ENCODE measurements around the gene MACROD2.

The MACROD2 gene

GRCh38 chr20:14957402-14957801, 962.1 kb downstream of the MACROD2 start:
- Histone ChIP-seq H3K4me1 (ENCODE audit: control insufficient read depth, insufficient read depth, low read length) (peaks cover 4% of the 10 kb centered on the region), H3K36me3 (ENCODE audit: control insufficient read depth, insufficient read depth, low read length) (no peaks in the 10 kb centered on the region)
- WGBS, 2 experiments: 91 to 92% methylated on average over 4 of the region's 4 CpGs

GRCh38 chr20:14958626-14959025, 963.3 kb downstream of the MACROD2 start:
- Histone ChIP-seq H3K4me3 (ENCODE audit: insufficient read depth, low read depth, low read length) (no peak overlapping the region), H3K27ac (ENCODE audit: insufficient read depth, low read depth, low read length, poor library complexity, severe bottlenecking) (no peak overlapping the region), H3K9me3 (ENCODE audit: control insufficient read depth, low read length) (no peaks in the 10 kb centered on the region), H3K27me3 (ENCODE audit: control insufficient read depth, insufficient read depth, low read length, poor library complexity, severe bottlenecking) (no peaks in the 10 kb centered on the region), H3K36me3 (ENCODE audit: control insufficient read depth, insufficient read depth, low read length) (no peaks in the 10 kb centered on the region), H3K4me1 (ENCODE audit: control insufficient read depth, insufficient read depth, low read length) (peaks cover 7% of the 10 kb centered on the region)

More at GRCh38 chr20:14957402-14957801, 962.1 kb downstream of the MACROD2 start:
- no peaks in the 10 kb centered on the region for H3K27me3 ChIP-seq (ENCODE audit: control insufficient read depth, insufficient read depth, low read length, poor library complexity, severe bottlenecking)
- H3K4me3 ChIP-seq (ENCODE audit: insufficient read depth, low read depth, low read length): no peak overlapping the region
- H3K9me3 ChIP-seq (ENCODE audit: control insufficient read depth, low read length): no peaks in the 10 kb centered on the region
- no peak overlapping the region for H3K27ac ChIP-seq (ENCODE audit: insufficient read depth, low read depth, low read length, poor library complexity, severe bottlenecking)

- Histone ChIP-seq H3K27ac (ENCODE audit: insufficient read depth, low read depth, low read length, poor library complexity, severe bottlenecking) (no peak overlapping the region), H3K4me3 (ENCODE audit: insufficient read depth, low read depth, low read length) (no peak overlapping the region), H3K9me3 (ENCODE audit: control insufficient read depth, low read length) (no peaks in the 10 kb centered on the region), H3K27me3 (ENCODE audit: control insufficient read depth, insufficient read depth, low read length, poor library complexity, severe bottlenecking) (no peaks in the 10 kb centered on the region), H3K36me3 (ENCODE audit: control insufficient read depth, insufficient read depth, low read length) (no peaks in the 10 kb centered on the region), H3K4me1 (ENCODE audit: control insufficient read depth, insufficient read depth, low read length) (peaks cover 7% of the 10 kb centered on the region)
- 94 to 97% methylated on average over 7 of the region's 7 CpGs for WGBS, 2 experiments
Measured at GRCh38 chr20:14959506-14960475, 964.5 kb downstream of the MACROD2 start.

- 98% methylated on average over 2 of the region's 3 CpGs; no CpG with 5 or more reads in 1 of the 2 experiments for WGBS, 2 experiments
- Histone ChIP-seq H3K27ac (ENCODE audit: insufficient read depth, low read depth, low read length, poor library complexity, severe bottlenecking) (no peak overlapping the region), H3K27me3 (ENCODE audit: control insufficient read depth, insufficient read depth, low read length, poor library complexity, severe bottlenecking) (no peaks in the 10 kb centered on the region), H3K9me3 (ENCODE audit: control insufficient read depth, low read length) (no peaks in the 10 kb centered on the region), H3K4me3 (ENCODE audit: insufficient read depth, low read depth, low read length) (no peak overlapping the region), H3K36me3 (ENCODE audit: control insufficient read depth, insufficient read depth, low read length) (no peaks in the 10 kb centered on the region), H3K4me1 (ENCODE audit: control insufficient read depth, insufficient read depth, low read length) (peaks cover 3% of the 10 kb centered on the region)
Measured at GRCh38 chr20:14960831-14961230, 965.5 kb downstream of the MACROD2 start.

- Histone ChIP-seq H3K27ac (ENCODE audit: insufficient read depth, low read depth, low read length, poor library complexity, severe bottlenecking) (no peak overlapping the region), H3K36me3 (ENCODE audit: control insufficient read depth, insufficient read depth, low read length) (no peaks in the 10 kb centered on the region), H3K4me3 (ENCODE audit: insufficient read depth, low read depth, low read length) (no peak overlapping the region), H3K9me3 (ENCODE audit: control insufficient read depth, low read length) (no peaks in the 10 kb centered on the region), H3K4me1 (ENCODE audit: control insufficient read depth, insufficient read depth, low read length) (peaks cover 3% of the 10 kb centered on the region), H3K27me3 (ENCODE audit: control insufficient read depth, insufficient read depth, low read length, poor library complexity, severe bottlenecking) (no peaks in the 10 kb centered on the region)
- WGBS, 2 experiments: 38 to 46% methylated on average over 3 of the region's 3 CpGs
Measured at GRCh38 chr20:14963262-14963663, 967.9 kb downstream of the MACROD2 start.

- H3K27ac ChIP-seq (ENCODE audit: insufficient read depth, low read depth, low read length, poor library complexity, severe bottlenecking): no peak overlapping the region
- no peaks in the 10 kb centered on the region for H3K27me3 ChIP-seq (ENCODE audit: control insufficient read depth, insufficient read depth, low read length, poor library complexity, severe bottlenecking)
- 95% methylated on average over 3 of the region's 3 CpGs for WGBS, 2 experiments
- H3K4me3 ChIP-seq (ENCODE audit: insufficient read depth, low read depth, low read length): no peak overlapping the region
- peaks cover 3% of the 10 kb centered on the region for H3K4me1 ChIP-seq (ENCODE audit: control insufficient read depth, insufficient read depth, low read length)
- no peaks in the 10 kb centered on the region for H3K36me3 ChIP-seq (ENCODE audit: control insufficient read depth, insufficient read depth, low read length)
- no peaks in the 10 kb centered on the region for H3K9me3 ChIP-seq (ENCODE audit: control insufficient read depth, low read length)
Measured at GRCh38 chr20:14966203-14966602, 970.9 kb downstream of the MACROD2 start.

- Histone ChIP-seq H3K4me3 (ENCODE audit: insufficient read depth, low read depth, low read length) (no peak overlapping the region), H3K27me3 (ENCODE audit: control insufficient read depth, insufficient read depth, low read length, poor library complexity, severe bottlenecking) (no peaks in the 10 kb centered on the region), H3K27ac (ENCODE audit: insufficient read depth, low read depth, low read length, poor library complexity, severe bottlenecking) (no peak overlapping the region), H3K4me1 (ENCODE audit: control insufficient read depth, insufficient read depth, low read length) (peaks cover 3% of the 10 kb centered on the region), H3K9me3 (ENCODE audit: control insufficient read depth, low read length) (no peaks in the 10 kb centered on the region), H3K36me3 (ENCODE audit: control insufficient read depth, insufficient read depth, low read length) (no peaks in the 10 kb centered on the region)
Measured at GRCh38 chr20:14966808-14967207, 971.5 kb downstream of the MACROD2 start.

- H3K27ac ChIP-seq (ENCODE audit: insufficient read depth, low read depth, low read length, poor library complexity, severe bottlenecking): no peak overlapping the region
- no peak overlapping the region for H3K4me3 ChIP-seq (ENCODE audit: insufficient read depth, low read depth, low read length)
- H3K9me3 ChIP-seq (ENCODE audit: control insufficient read depth, low read length): no peaks in the 10 kb centered on the region
- H3K27me3 ChIP-seq (ENCODE audit: control insufficient read depth, insufficient read depth, low read length, poor library complexity, severe bottlenecking): no peaks in the 10 kb centered on the region
- H3K36me3 ChIP-seq (ENCODE audit: control insufficient read depth, insufficient read depth, low read length): no peaks in the 10 kb centered on the region
- WGBS, 2 experiments: 89% methylated on average over 1 of the region's 1 CpG; no CpG with 5 or more reads in 1 of the 2 experiments
- no peaks in the 10 kb centered on the region for H3K4me1 ChIP-seq (ENCODE audit: control insufficient read depth, insufficient read depth, low read length)
Measured at GRCh38 chr20:14972256-14972655, 976.9 kb downstream of the MACROD2 start.

GRCh38 chr20:14972690-14973089, 977.4 kb downstream of the MACROD2 start:
- Histone ChIP-seq H3K27me3 (ENCODE audit: control insufficient read depth, insufficient read depth, low read length, poor library complexity, severe bottlenecking) (no peaks in the 10 kb centered on the region), H3K27ac (ENCODE audit: insufficient read depth, low read depth, low read length, poor library complexity, severe bottlenecking) (no peak overlapping the region), H3K4me1 (ENCODE audit: control insufficient read depth, insufficient read depth, low read length) (no peaks in the 10 kb centered on the region), H3K4me3 (ENCODE audit: insufficient read depth, low read depth, low read length) (no peak overlapping the region), H3K36me3 (ENCODE audit: control insufficient read depth, insufficient read depth, low read length) (no peaks in the 10 kb centered on the region), H3K9me3 (ENCODE audit: control insufficient read depth, low read length) (no peaks in the 10 kb centered on the region)
- WGBS, 2 experiments: 95 to 100% methylated on average over 2 of the region's 2 CpGs

GRCh38 chr20:14979453-14979986, 984.2 kb downstream of the MACROD2 start:
- H3K27me3 ChIP-seq (ENCODE audit: control insufficient read depth, insufficient read depth, low read length, poor library complexity, severe bottlenecking): no peaks in the 10 kb centered on the region
- no peak overlapping the region for H3K27ac ChIP-seq (ENCODE audit: insufficient read depth, low read depth, low read length, poor library complexity, severe bottlenecking)
- no peaks in the 10 kb centered on the region for H3K36me3 ChIP-seq (ENCODE audit: control insufficient read depth, insufficient read depth, low read length)
- WGBS, 2 experiments: 89 to 94% methylated on average over 3 of the region's 3 CpGs
- H3K4me3 ChIP-seq (ENCODE audit: insufficient read depth, low read depth, low read length): no peak overlapping the region
- H3K9me3 ChIP-seq (ENCODE audit: control insufficient read depth, low read length): no peaks in the 10 kb centered on the region
- H3K4me1 ChIP-seq (ENCODE audit: control insufficient read depth, insufficient read depth, low read length): no peaks in the 10 kb centered on the region
